ENCODE measurements around the gene COMP. TPM values are rescaled to one million over a fixed set of nuclear protein-coding genes. Genes with fewer than 3 reads are reported as not detected.

COMP gene
- total RNA-seq, 1 experiment from 2014 or later: not detected

DNA sequence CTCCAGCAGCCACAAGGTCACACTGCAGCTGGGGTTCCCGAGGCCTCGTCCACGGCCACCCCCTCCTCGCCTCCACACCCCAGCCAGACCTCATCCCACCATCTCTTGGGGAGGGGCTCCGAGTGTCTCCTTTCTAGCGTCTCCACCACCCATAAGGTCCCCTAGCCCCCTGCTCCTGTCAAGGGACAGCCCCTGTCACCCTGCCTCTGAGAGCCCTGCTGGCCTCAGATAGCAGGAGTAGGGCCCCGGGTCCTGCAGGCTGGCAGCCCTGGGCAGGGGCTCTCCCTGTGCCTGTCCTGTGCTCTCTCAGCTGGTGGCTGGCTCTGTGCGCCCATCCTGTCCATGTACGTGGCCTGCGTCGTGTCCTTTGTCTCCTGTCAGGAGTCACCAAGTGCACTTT is 17.0 kb downstream of the COMP start:
- CTCF ChIA-PET: no interaction called here
- H3K4me3 Mint-ChIP-seq (ENCODE audit: low read depth, unreplicated experiment): no peak overlapping the region
- TF ChIP-seq, protein P1, sequence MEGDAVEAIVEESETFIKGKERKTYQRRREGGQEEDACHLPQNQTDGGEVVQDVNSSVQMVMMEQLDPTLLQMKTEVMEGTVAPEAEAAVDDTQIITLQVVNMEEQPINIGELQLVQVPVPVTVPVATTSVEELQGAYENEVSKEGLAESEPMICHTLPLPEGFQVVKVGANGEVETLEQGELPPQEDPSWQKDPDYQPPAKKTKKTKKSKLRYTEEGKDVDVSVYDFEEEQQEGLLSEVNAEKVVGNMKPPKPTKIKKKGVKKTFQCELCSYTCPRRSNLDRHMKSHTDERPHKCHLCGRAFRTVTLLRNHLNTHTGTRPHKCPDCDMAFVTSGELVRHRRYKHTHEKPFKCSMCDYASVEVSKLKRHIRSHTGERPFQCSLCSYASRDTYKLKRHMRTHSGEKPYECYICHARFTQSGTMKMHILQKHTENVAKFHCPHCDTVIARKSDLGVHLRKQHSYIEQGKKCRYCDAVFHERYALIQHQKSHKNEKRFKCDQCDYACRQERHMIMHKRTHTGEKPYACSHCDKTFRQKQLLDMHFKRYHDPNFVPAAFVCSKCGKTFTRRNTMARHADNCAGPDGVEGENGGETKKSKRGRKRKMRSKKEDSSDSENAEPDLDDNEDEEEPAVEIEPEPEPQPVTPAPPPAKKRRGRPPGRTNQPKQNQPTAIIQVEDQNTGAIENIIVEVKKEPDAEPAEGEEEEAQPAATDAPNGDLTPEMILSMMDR (IDR thresholded peaks at IDR 0.05; ENCODE audit: unreplicated experiment): no peak
- H3K27me3 Mint-ChIP-seq (ENCODE audit: unreplicated experiment): no peaks in the 10 kb centered on the region
- H3K9me3 Mint-ChIP-seq (ENCODE audit: low read depth, unreplicated experiment): no peaks in the 10 kb centered on the region
- H3K4me1 Mint-ChIP-seq (ENCODE audit: low read depth, unreplicated experiment): no peaks in the 10 kb centered on the region
- BruUV-seq (replicated peaks): no TSS peak
- intact Hi-C loops (cut with micrococcal nuclease; ENCODE audit: unreplicated experiment): no loop called here
- H3K36me3 Mint-ChIP-seq (ENCODE audit: insufficient read depth, unreplicated experiment): peaks cover 5% of the 10 kb centered on the region
- no peak overlapping the region for H3K27ac Mint-ChIP-seq (ENCODE audit: unreplicated experiment)
- DNase-seq: no peak

DNA sequence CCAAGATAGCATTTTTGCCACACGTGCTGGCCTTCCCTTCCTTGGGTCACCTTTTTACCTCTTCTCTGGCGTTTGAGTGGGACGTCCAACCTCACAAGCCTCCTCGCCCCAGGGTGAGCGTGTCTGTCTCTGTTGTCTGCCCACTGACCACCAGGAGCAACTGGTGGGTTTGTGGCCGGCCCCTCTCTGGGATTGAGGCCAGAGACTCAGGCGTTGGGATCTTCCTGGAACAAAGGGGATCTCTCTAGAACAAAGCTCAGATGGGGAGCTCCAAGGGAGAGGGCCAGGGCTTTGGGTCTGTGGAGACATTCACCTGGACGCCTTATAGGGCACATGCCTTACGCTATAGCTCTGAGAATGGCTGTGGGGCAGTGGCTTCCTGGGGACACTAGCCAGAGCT is 17.4 kb downstream of the COMP start:
- no TSS peak for BruUV-seq (replicated peaks)
- H3K4me3 Mint-ChIP-seq (ENCODE audit: low read depth, unreplicated experiment): no peak overlapping the region
- TF ChIP-seq, protein P1 (IDR thresholded peaks at IDR 0.05; ENCODE audit: unreplicated experiment): no peak
- H3K27me3 Mint-ChIP-seq (ENCODE audit: unreplicated experiment): no peaks in the 10 kb centered on the region
- no peaks in the 10 kb centered on the region for H3K4me1 Mint-ChIP-seq (ENCODE audit: low read depth, unreplicated experiment)
- H3K9me3 Mint-ChIP-seq (ENCODE audit: low read depth, unreplicated experiment): no peaks in the 10 kb centered on the region
- intact Hi-C loops (cut with micrococcal nuclease; ENCODE audit: unreplicated experiment): no loop called here
- DNase-seq: no peak
- no peak overlapping the region for H3K27ac Mint-ChIP-seq (ENCODE audit: unreplicated experiment)
- CTCF ChIA-PET: no interaction called here
- peaks cover 5% of the 10 kb centered on the region for H3K36me3 Mint-ChIP-seq (ENCODE audit: insufficient read depth, unreplicated experiment)

DNA sequence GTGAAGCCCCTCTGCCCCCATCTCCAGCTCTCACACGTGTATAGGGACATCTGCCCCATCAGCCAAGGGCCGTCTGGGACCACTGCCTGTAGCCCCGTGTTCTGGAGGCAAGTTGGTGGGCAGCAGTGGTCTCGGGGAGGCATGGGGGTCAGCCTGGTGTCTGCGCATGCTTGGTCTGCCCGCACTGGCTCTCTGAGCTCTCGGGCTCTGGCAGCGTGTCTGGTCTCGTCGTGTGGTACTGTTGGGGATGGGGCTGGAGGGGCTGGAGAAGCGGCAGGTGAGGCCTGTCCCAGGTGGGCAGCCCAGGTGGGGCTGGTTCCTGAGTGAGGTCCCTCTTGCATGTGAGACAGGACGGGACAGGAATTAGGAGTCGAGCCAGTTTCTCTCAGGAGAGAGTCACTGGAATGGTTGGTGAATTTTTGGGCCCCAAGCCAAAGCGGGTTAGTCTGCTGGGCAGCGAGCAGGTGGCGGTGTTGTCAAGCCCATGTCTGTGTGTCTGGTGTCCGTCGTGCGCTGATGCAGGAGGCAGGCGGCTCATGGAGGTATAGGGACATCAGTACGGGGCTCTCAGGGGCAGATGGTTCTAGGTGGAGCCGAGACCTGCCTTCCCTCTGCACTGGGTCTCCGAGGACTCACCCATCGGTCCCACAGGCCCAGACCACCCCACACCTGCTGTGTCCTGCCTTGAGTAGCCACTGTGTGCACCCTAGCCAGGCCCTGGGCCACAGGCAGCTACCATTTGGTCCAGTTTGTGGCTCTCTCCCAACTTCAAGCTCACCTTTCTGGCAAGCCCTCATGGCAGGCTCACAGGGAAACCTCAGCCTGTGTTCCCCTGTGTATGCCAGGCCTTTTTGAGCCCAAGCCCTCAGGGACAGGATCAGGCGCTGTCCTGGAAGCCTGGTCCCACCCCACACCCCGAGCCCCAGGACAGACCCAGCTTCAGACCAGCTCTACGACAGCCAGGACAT is 18.2 kb downstream of the COMP start:
- intact Hi-C loops (cut with micrococcal nuclease; ENCODE audit: unreplicated experiment): no loop called here

DNA sequence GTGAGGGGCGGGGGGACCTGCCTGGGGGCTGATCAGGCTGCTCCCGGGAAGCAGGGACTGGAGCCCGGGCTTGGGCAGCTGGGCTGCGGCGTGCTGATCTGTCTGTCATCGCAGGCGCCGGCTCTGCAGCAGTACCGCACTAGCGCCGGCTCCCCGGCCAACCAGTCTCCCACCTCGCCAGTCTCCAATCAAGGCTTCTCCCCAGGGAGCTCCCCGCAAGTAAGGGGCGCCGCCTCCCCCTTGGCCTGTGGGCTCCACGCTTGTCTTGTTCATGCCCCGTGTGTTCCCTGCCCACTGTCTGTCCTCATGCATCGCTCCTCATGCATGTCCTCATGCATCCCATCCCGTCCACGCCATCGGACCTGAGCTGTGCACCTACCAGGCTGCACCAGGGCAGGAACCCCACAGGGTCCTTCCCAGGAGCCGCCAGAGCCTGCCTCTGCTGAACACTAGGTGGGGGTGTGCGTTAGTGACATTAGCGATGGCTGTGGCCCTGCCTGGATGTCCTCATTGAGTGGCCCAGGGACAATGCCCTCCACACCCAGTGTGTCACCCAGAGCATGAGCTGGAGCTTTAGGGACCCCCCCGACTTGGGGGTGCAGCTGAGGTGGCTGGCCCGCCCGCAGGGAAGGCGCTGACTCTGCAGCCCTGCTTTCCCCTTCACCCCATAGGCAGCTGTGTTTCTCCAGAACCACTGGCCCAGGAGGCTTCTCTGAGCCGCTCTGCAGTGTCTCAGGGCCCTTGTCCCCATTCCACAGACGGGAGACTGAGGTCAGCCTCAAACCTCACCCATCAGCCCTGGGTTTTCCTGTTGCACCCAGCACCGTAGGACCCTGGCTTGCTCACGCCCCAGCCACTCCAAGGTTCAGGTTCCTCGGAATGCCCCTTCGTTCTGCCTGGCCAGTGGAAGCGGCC is 19.5 kb downstream of the COMP start:
- Mint-ChIP-seq H3K4me3 (ENCODE audit: low read depth, unreplicated experiment) (no peak overlapping the region), H3K4me1 (ENCODE audit: low read depth, unreplicated experiment) (no peaks in the 10 kb centered on the region), H3K36me3 (ENCODE audit: insufficient read depth, unreplicated experiment) (peaks cover 5% of the 10 kb centered on the region), H3K9me3 (ENCODE audit: low read depth, unreplicated experiment) (no peaks in the 10 kb centered on the region), H3K27ac (ENCODE audit: unreplicated experiment) (no peak overlapping the region), H3K27me3 (ENCODE audit: unreplicated experiment) (no peaks in the 10 kb centered on the region)
- intact Hi-C loops (cut with micrococcal nuclease; ENCODE audit: unreplicated experiment): no loop called here
- CTCF ChIA-PET: no interaction called here
- TF ChIP-seq, protein P1 (IDR thresholded peaks at IDR 0.05; ENCODE audit: unreplicated experiment): no peak
- no peak for DNase-seq
- no TSS peak for BruUV-seq (replicated peaks)

More for the DNA sequence above, 18.2 kb downstream of the COMP start:
- Mint-ChIP-seq H3K9me3 (ENCODE audit: low read depth, unreplicated experiment) (no peaks in the 10 kb centered on the region), H3K27me3 (ENCODE audit: unreplicated experiment) (no peaks in the 10 kb centered on the region), H3K36me3 (ENCODE audit: insufficient read depth, unreplicated experiment) (peaks cover 5% of the 10 kb centered on the region), H3K4me1 (ENCODE audit: low read depth, unreplicated experiment) (no peaks in the 10 kb centered on the region), H3K27ac (ENCODE audit: unreplicated experiment) (no peak overlapping the region), H3K4me3 (ENCODE audit: low read depth, unreplicated experiment) (no peak overlapping the region)
- DNase-seq: no peak
- no TSS peak for BruUV-seq (replicated peaks)
- CTCF ChIA-PET: no interaction called here
- TF ChIP-seq, protein P1 (IDR thresholded peaks at IDR 0.05; ENCODE audit: unreplicated experiment): no peak

Data from Calu3 (cell line).